HepG2 (cell line): Measurements from ENCODE around the gene UBL3.

Experiments
- FOXA3 ChIP-seq: IDR thresholded peaks from 2 replicates; pipeline ENCODE4 v1.6.1; 2016; ENCODE audit warnings: missing genetic modification reagents, missing compliant biosample characterization
- FOXK1 ChIP-seq: sonication (generic); formaldehyde crosslinking; IDR thresholded peaks from 2 replicates; pipeline ENCODE4 v1.4.0; 2020; ENCODE audit warnings: low read depth, missing genetic modification reagents, borderline replicate concordance
- PCBP2 ChIP-seq: fragments of 200-400 bp; formaldehyde crosslinking; optimal IDR thresholded peaks from 2 replicates; pipeline ENCODE3; 2018; ENCODE audit warnings: low read length, low read depth; ENCODE audit not compliant: poor library complexity, severe bottlenecking
- POLR2A ChIP-seq, 2 experiments: IDR thresholded peaks; 2 replicates each; pipeline ENCODE4 v1.6.1; 2011; ENCODE audit warnings: low read depth in 2 of 2, low read length in 2 of 2, mild to moderate bottlenecking in 1 of 2, moderate library complexity in 1 of 2; ENCODE audit not compliant: insufficient read depth in 1 of 2
- TAF1 ChIP-seq: sonication (generic); formaldehyde crosslinking; IDR thresholded peaks from 2 replicates; pipeline ENCODE4 v1.4.0; 2020; ENCODE audit warnings: missing genetic modification reagents
- TRIM24 ChIP-seq: sonication (generic); formaldehyde crosslinking; IDR thresholded peaks from 2 replicates; pipeline ENCODE4 v1.8.0; 2022; ENCODE audit warnings: mild to moderate bottlenecking, missing genetic modification reagents
- ZFX ChIP-seq: sonication (generic); formaldehyde crosslinking; IDR thresholded peaks from 2 replicates; pipeline ENCODE4 v1.4.0; 2020; ENCODE audit warnings: mild to moderate bottlenecking, low read depth, missing genetic modification reagents, moderate library complexity
- ZSCAN31 ChIP-seq: sonication (generic); formaldehyde crosslinking; IDR thresholded peaks from 2 replicates; pipeline ENCODE4 v1.5.0; 2020; ENCODE audit warnings: low read depth, mild to moderate bottlenecking, missing genetic modification reagents
- ZXDC ChIP-seq: sonication (generic); formaldehyde crosslinking; IDR thresholded peaks from 2 replicates; pipeline ENCODE4 v1.5.0; 2020; ENCODE audit warnings: mild to moderate bottlenecking, missing genetic modification reagents
- TF ChIP-seq, protein P1 (sequence below): sonication (generic); formaldehyde crosslinking; IDR thresholded peaks from 2 replicates; pipeline ENCODE4 v1.5.0; 2020; ENCODE audit warnings: mild to moderate bottlenecking, missing genetic modification reagents, moderate library complexity

GRCh38 chr13:29745704-29746103 is 104.7 kb downstream of the UBL3 start:
- no peak for TF ChIP-seq ZFX (CRISPR knock-in tag)
- no peak for TF ChIP-seq FOXA3
- no peak for TF ChIP-seq ZXDC (CRISPR knock-in tag)
- no peak for TF ChIP-seq TRIM24 (CRISPR knock-in tag)
- TF ChIP-seq, protein P1, sequence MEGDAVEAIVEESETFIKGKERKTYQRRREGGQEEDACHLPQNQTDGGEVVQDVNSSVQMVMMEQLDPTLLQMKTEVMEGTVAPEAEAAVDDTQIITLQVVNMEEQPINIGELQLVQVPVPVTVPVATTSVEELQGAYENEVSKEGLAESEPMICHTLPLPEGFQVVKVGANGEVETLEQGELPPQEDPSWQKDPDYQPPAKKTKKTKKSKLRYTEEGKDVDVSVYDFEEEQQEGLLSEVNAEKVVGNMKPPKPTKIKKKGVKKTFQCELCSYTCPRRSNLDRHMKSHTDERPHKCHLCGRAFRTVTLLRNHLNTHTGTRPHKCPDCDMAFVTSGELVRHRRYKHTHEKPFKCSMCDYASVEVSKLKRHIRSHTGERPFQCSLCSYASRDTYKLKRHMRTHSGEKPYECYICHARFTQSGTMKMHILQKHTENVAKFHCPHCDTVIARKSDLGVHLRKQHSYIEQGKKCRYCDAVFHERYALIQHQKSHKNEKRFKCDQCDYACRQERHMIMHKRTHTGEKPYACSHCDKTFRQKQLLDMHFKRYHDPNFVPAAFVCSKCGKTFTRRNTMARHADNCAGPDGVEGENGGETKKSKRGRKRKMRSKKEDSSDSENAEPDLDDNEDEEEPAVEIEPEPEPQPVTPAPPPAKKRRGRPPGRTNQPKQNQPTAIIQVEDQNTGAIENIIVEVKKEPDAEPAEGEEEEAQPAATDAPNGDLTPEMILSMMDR (CRISPR knock-in tag), result no peak
- TF ChIP-seq FOXK1 (CRISPR knock-in tag), result no peak
- no peak for TF ChIP-seq TAF1 (CRISPR knock-in tag)
- TF ChIP-seq ZSCAN31 (CRISPR knock-in tag), result no peak
- TF ChIP-seq POLR2A (IDR thresholded peaks at IDR 0.05; ENCODE audit: insufficient read depth in 1 of 2, low read depth in 2 of 2, low read length in 2 of 2), result no peak
- no peak for TF ChIP-seq PCBP2
